Tibial nerve (tissue), 3 donors: ENCODE data around the gene TBC1D23.
"Not testable (repeated sequence)": the region's sequence is repeated elsewhere in the genome, so short reads cannot be mapped to it uniquely, and the experiment has no call there.

Experiments used
- CTCF ChIP-seq, 5 experiments: fragments of 200-600 bp in 3 of 5; fragments of 450-650 bp in 2 of 5; sonication (generic) in 3 of 5; IDR thresholded peaks; one replicate each; pipeline ENCODE4 v1.5.1; 2016 to 2019; ENCODE audit warnings: antibody characterized with exemption in 5 of 5, mild to moderate bottlenecking in 3 of 5, moderate library complexity in 2 of 5
- POLR2A ChIP-seq, 2 donors: fragments of 450-650 bp; IDR thresholded peaks; one replicate each; pipeline ENCODE4 v1.6.1; 2017; ENCODE audit warnings: antibody characterized with exemption in 2 of 2, mild to moderate bottlenecking in 2 of 2, moderate library complexity in 2 of 2

GRCh38 chr3:100336229-100336628, 75.4 kb downstream of the TBC1D23 start:
- TF ChIP-seq CTCF, POLR2A (IDR thresholded peaks at IDR 0.05): not testable (repeated sequence)
